GM23338 (cell line): Measurements from ENCODE around the gene ZCCHC14. TPM values are rescaled to one million over a fixed set of nuclear protein-coding genes. Genes with fewer than 3 reads are reported as not detected.
A peak's percentile ranks its signal among the peaks of the same experiment; 100 is the strongest.

Source experiments
- ATAC-seq: fragments of 200-7000 bp; cut with Tn5 transposase; 3 replicates; pipeline ENCODE4 v1.9.1; 2020
- DNase-seq: peaks from one replicate; pipeline ENCODE4 v3.0.0-alpha.2; 2015; ENCODE audit warnings: low spot score
- H2AFZ ChIP-seq: fragments of 200-600 bp; sonication (generic); 2 replicates; pipeline ENCODE4 v1.8.0; 2016; ENCODE audit warnings: antibody characterized with exemption, mild to moderate bottlenecking, moderate library complexity
- H3F3A ChIP-seq: fragments of 200-600 bp; sonication (generic); replicated peaks from 2 replicates; pipeline ENCODE4 v1.8.0; 2017; ENCODE audit warnings: antibody characterized with exemption, mixed run types, low read depth
- H3K27ac ChIP-seq: fragments of 200-600 bp; sonication (generic); 2 replicates; pipeline ENCODE4 v1.6.1; 2016; ENCODE audit warnings: low read depth
- H3K27me3 ChIP-seq: fragments of 200-600 bp; sonication (generic); 2 replicates; pipeline ENCODE4 v1.8.0; 2016; ENCODE audit warnings: mild to moderate bottlenecking, mixed run types, moderate library complexity; ENCODE audit not compliant: insufficient read depth
- H3K36me3 ChIP-seq: fragments of 200-600 bp; sonication (generic); 2 replicates; pipeline ENCODE4 v1.8.0; 2016; ENCODE audit warnings: mild to moderate bottlenecking; ENCODE audit not compliant: insufficient read depth
- H3K4me1 ChIP-seq: fragments of 200-600 bp; sonication (generic); 2 replicates; pipeline ENCODE4 v1.8.0; 2016; ENCODE audit warnings: mild to moderate bottlenecking, moderate library complexity; ENCODE audit not compliant: insufficient read depth
- H3K4me2 ChIP-seq: fragments of 200-600 bp; sonication (generic); 2 replicates; pipeline ENCODE4 v1.7.1; 2017; ENCODE audit warnings: mixed run types
- H3K4me3 ChIP-seq: fragments of 200-600 bp; sonication (generic); 2 replicates; pipeline ENCODE4 v1.6.1; 2016; ENCODE audit warnings: mixed run types
- H3K79me2 ChIP-seq: fragments of 200-600 bp; sonication (generic); replicated peaks from 2 replicates; pipeline ENCODE4 v1.8.0; 2017; ENCODE audit warnings: mild to moderate bottlenecking; ENCODE audit not compliant: insufficient read depth
- H3K9me2 ChIP-seq: fragments of 200-600 bp; sonication (generic); 2 replicates; pipeline ENCODE4 v1.8.0; 2017; ENCODE audit not compliant: insufficient read depth
- H4K20me1 ChIP-seq: fragments of 200-600 bp; sonication (generic); replicated peaks from 2 replicates; pipeline ENCODE4 v1.8.0; 2017; ENCODE audit warnings: mild to moderate bottlenecking; ENCODE audit not compliant: insufficient read depth
- H3K27ac Mint-ChIP-seq: 2 replicates; pipeline ENCODE4 v1.8.0; 2020; ENCODE audit warnings: inconsistent platforms, mild to moderate bottlenecking, moderate library complexity, mixed read lengths
- H3K27me3 Mint-ChIP-seq: 3 replicates; pipeline ENCODE4 v1.8.0; 2022; ENCODE audit warnings: low read depth, mild to moderate bottlenecking, moderate library complexity, mixed read lengths, inconsistent platforms; ENCODE audit not compliant: insufficient read depth, poor library complexity
- H3K36me3 Mint-ChIP-seq: 3 replicates; pipeline ENCODE4 v1.8.0; 2021; ENCODE audit warnings: low read depth, mild to moderate bottlenecking, inconsistent platforms, moderate library complexity, mixed read lengths
- H3K4me1 Mint-ChIP-seq: 3 replicates; pipeline ENCODE4 v1.8.0; 2020; ENCODE audit warnings: mild to moderate bottlenecking, inconsistent platforms, mixed read lengths
- H3K4me3 Mint-ChIP-seq: 3 replicates; pipeline ENCODE4 v1.8.0; 2021; ENCODE audit warnings: moderate library complexity, mild to moderate bottlenecking, inconsistent platforms, mixed read lengths
- H3K9me3 Mint-ChIP-seq: 3 replicates; pipeline ENCODE4 v1.8.0; 2020; ENCODE audit warnings: moderate library complexity, mild to moderate bottlenecking, inconsistent platforms, mixed read lengths
- CREB1 ChIP-seq: fragments of 250-450 bp; sonication (Bioruptor Pico); IDR thresholded peaks from 2 replicates; pipeline ENCODE4 v1.5.0; 2020; ENCODE audit warnings: low read depth, mild to moderate bottlenecking, moderate library complexity
- EZH2 ChIP-seq: fragments of 200-600 bp; sonication (generic); IDR thresholded peaks from one replicate; pipeline ENCODE4 v1.8.0; 2017; ENCODE audit warnings: antibody characterized with exemption, mild to moderate bottlenecking, low read depth; ENCODE audit not compliant: unreplicated experiment
- EZH2phosphoT487 ChIP-seq: fragments of 200-600 bp; sonication (generic); IDR thresholded peaks from one replicate; pipeline ENCODE4 v1.8.1; 2018; ENCODE audit warnings: antibody characterized with exemption; ENCODE audit not compliant: unreplicated experiment
- JUNB ChIP-seq: IDR thresholded peaks from one replicate; pipeline ENCODE4 v1.6.1; 2016; ENCODE audit warnings: antibody characterized with exemption; ENCODE audit not compliant: unreplicated experiment
- NANOG ChIP-seq: IDR thresholded peaks from 2 replicates; pipeline ENCODE4 v1.6.1; 2016; ENCODE audit warnings: antibody characterized with exemption, borderline replicate concordance
- POLR2AphosphoS5 ChIP-seq: IDR thresholded peaks from 2 replicates; pipeline ENCODE4 v1.6.1; 2016; ENCODE audit warnings: antibody characterized with exemption, low read depth
- STAT1 ChIP-seq: IDR thresholded peaks from one replicate; pipeline ENCODE4 v1.6.1; 2016; ENCODE audit warnings: antibody characterized with exemption; ENCODE audit not compliant: unreplicated experiment
- ZNF114 ChIP-seq: fragments of 250-450 bp; sonication (Bioruptor Pico); IDR thresholded peaks from 2 replicates; pipeline ENCODE4 v1.5.0; 2020; ENCODE audit warnings: mild to moderate bottlenecking, moderate library complexity
- ZNF331 ChIP-seq: fragments of 250-450 bp; sonication (Bioruptor Pico); IDR thresholded peaks from 2 replicates; pipeline ENCODE4 v1.5.0; 2020; ENCODE audit warnings: low read depth, mild to moderate bottlenecking, moderate library complexity
- polyA plus RNA-seq: library from polyadenylated mRNA; unstranded; fragments of >200 nt; fragmentation: Nextera tagmentation; extraction: Ambion mirVana; gene quantifications from 2 replicates; pipeline ENCODE4 v1.2.1, GENCODE V29; 2016
- total RNA-seq: library from RNA; depleted of rRNA; stranded (reverse); fragments of >200 nt; shearing (Covaris generic); gene quantifications from 2 replicates; pipeline ENCODE4 v1.2.3, GENCODE V29; 2014
- TF ChIP-seq, protein P1 (sequence below): IDR thresholded peaks from 2 replicates; pipeline ENCODE4 v1.6.1; 2016; ENCODE audit warnings: antibody characterized with exemption
- TF ChIP-seq, protein P2 (sequence below), 2 experiments: fragments of 200-600 bp in 1 of 2; sonication (generic) in 1 of 2; conservative IDR thresholded peaks; 2 replicates each; pipeline versions ENCODE4 v1.5.1 to v1.6.1; 2016 to 2017; ENCODE audit warnings: antibody characterized with exemption in 2 of 2, low read depth in 2 of 2, mild to moderate bottlenecking in 2 of 2, moderate library complexity in 1 of 2

Gene ZCCHC14
- total and polyA plus RNA-seq, 2 experiments from 2014 or later: 6.8 to 22.4 TPM

- TF ChIP-seq, protein P1, sequence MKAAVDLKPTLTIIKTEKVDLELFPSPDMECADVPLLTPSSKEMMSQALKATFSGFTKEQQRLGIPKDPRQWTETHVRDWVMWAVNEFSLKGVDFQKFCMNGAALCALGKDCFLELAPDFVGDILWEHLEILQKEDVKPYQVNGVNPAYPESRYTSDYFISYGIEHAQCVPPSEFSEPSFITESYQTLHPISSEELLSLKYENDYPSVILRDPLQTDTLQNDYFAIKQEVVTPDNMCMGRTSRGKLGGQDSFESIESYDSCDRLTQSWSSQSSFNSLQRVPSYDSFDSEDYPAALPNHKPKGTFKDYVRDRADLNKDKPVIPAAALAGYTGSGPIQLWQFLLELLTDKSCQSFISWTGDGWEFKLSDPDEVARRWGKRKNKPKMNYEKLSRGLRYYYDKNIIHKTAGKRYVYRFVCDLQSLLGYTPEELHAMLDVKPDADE: no peak
- TF ChIP-seq NANOG: no peak
- TF ChIP-seq EZH2: no peak
- TF ChIP-seq ZNF331: no peak
- TF ChIP-seq, protein P2, sequence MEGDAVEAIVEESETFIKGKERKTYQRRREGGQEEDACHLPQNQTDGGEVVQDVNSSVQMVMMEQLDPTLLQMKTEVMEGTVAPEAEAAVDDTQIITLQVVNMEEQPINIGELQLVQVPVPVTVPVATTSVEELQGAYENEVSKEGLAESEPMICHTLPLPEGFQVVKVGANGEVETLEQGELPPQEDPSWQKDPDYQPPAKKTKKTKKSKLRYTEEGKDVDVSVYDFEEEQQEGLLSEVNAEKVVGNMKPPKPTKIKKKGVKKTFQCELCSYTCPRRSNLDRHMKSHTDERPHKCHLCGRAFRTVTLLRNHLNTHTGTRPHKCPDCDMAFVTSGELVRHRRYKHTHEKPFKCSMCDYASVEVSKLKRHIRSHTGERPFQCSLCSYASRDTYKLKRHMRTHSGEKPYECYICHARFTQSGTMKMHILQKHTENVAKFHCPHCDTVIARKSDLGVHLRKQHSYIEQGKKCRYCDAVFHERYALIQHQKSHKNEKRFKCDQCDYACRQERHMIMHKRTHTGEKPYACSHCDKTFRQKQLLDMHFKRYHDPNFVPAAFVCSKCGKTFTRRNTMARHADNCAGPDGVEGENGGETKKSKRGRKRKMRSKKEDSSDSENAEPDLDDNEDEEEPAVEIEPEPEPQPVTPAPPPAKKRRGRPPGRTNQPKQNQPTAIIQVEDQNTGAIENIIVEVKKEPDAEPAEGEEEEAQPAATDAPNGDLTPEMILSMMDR (conservative IDR thresholded peaks at IDR 0.05; ENCODE audit: low read depth in 2 of 2): no peak
These were observed 49.0 kb upstream of the ZCCHC14 start (continued) for GRCh38 chr16:87541872-87542234.

GRCh38 chr16:87541147-87541871, 48.5 kb upstream of the ZCCHC14 start:
- H3K27ac ChIP-seq: no peak overlapping the region
- Mint-ChIP-seq H3K27ac (no peak overlapping the region), H3K36me3 (peaks cover 16% of the 10 kb centered on the region), H3K4me1 (peaks cover 31% of the 10 kb centered on the region), H3K9me3 (peaks cover 23% of the 10 kb centered on the region), H3K27me3 (peaks cover 6% of the 10 kb centered on the region), H3K4me3 (no peak overlapping the region)
- ATAC-seq (no peak), DNase-seq (no peak)
- H3K4me2 ChIP-seq: no peak overlapping the region
- peak overlapping the region; percentile 72 for H2AFZ ChIP-seq
- no peaks in the 10 kb centered on the region for H3K79me2 ChIP-seq
- H3K4me1 ChIP-seq: peaks cover 8% of the 10 kb centered on the region; the same call in 1 of the 2 replicates
- no peaks in the 10 kb centered on the region for H3K9me2 ChIP-seq
- no peak overlapping the region for H3K4me3 ChIP-seq
- no peaks in the 10 kb centered on the region for H3F3A ChIP-seq
- H4K20me1 ChIP-seq: no peaks in the 10 kb centered on the region
- H3K36me3 ChIP-seq: no peaks in the 10 kb centered on the region
- H3K27me3 ChIP-seq: no peaks in the 10 kb centered on the region
- TF ChIP-seq, protein P2 (conservative IDR thresholded peaks at IDR 0.05; ENCODE audit: low read depth in 2 of 2): no peak
- TF ChIP-seq POLR2AphosphoS5: no peak
- TF ChIP-seq ZNF331: no peak
- TF ChIP-seq CREB1 (CRISPR knock-in tag): no peak
- TF ChIP-seq ZNF114 (CRISPR knock-in tag): no peak
- TF ChIP-seq EZH2: no peak
- no peak for TF ChIP-seq STAT1
- no peak for TF ChIP-seq JUNB
- TF ChIP-seq EZH2phosphoT487: no peak
- TF ChIP-seq, protein P1: no peak
- no peak for TF ChIP-seq NANOG
